ENCODE measurements around the gene CGN.

CGN gene

GRCh38 chr1:151524736-151525135 lies 13.5 kb downstream of the CGN start:
- no peak for DNase-seq (ENCODE audit: low spot score)

- no peak for DNase-seq (ENCODE audit: low spot score)
Observed at GRCh38 chr1:151526735-151527525, 15.7 kb downstream of the CGN start.

DNA sequence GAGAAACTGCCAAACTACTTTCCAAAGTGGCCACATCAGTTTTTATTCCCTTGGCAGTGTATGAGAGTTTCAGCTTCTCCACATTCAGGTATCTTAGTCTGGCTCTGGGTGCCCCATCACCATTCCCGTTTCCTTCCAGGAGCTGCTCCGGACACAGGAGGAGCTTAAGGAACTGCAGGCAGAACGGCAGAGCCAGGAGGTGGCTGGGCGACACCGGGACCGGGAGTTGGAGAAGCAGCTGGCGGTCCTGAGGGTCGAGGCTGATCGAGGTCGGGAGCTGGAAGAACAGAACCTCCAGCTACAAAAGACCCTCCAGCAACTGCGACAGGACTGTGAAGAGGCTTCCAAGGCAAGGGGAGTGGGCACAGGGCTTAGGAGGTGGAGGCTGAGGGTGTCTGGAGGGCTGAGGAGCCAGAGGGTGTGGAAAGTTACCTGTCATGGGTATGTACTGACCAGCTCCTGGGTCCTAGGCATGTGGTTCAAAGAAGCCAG lies 18.1 kb downstream of the CGN start:
- no peak for DNase-seq (ENCODE audit: low spot score)

GRCh38 chr1:151529781-151530180 lies 18.6 kb downstream of the CGN start:
- no peak for DNase-seq (ENCODE audit: low spot score)

- no peak for DNase-seq (ENCODE audit: low spot score)
Observed at GRCh38 chr1:151530461-151530860, 19.3 kb downstream of the CGN start.

DNA sequence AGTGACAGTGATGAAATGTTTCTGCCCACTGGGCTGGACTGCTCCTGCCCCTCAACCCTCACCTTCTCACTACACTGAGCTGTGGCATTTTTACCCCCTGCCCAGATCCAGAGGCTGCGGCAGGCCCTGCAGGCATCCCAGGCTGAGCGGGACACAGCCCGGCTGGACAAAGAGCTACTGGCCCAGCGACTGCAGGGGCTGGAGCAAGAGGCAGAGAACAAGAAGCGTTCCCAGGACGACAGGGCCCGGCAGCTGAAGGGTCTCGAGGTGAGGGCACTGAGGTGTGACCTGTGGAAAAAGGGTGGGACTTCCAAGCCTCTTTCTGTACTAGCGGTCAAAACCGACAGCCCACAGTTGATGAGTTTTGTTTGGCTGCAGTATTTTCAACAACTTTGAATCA lies 22.7 kb downstream of the CGN start:
- no peak for DNase-seq (ENCODE audit: low spot score)

DNA sequence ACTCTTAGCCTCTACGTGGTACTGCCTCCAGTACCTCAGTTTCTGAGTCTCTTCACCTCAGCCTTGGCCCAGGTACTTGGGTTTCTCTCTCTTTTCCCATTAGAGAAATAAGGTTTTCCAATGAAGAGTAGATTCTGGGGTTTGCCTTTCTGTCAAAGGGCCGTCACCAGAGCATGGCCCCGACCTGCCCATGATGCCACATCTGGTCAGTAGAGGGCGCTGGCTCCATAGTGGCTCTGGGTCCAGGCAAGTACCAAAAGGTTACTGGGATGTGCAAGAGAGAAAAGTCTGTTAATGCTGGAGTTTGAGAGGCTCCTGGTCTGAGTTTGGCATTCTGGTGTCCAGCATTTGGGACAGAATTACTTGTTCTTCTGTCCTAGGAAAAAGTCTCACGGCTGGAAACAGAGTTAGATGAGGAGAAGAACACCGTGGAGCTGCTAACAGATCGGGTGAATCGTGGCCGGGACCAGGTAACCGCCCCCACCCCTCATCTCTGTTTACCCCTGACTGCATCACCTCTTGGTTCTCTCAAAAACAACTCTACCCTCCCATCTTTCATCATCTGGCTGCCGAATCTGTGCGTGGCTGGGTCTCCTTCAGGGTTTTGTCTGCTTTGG lies 23.6 kb downstream of the CGN start:
- DNase-seq (ENCODE audit: low spot score) = peak; percentile 81

- no peak for DNase-seq (ENCODE audit: low spot score)
Observed at GRCh38 chr1:151535326-151536271, 24.4 kb downstream of the CGN start.

DNA sequence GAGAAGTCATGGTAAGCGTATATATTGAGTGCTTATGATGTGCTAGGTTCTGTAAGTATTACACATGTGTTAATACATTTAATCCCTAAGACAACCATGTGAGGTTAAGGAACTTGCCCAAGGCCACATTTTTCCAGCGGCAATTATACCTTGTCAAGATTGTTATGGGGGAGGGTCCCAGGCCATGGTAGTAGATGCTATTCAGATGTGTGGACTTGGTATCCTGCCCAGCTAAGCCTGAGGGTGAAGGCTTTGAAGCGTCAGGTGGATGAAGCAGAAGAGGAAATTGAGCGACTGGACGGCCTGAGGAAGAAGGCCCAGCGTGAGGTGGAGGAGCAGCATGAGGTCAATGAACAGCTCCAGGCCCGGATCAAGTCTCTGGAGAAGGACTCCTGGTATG lies 25.3 kb downstream of the CGN start:
- DNase-seq (ENCODE audit: low spot score) = no peak

DNA sequence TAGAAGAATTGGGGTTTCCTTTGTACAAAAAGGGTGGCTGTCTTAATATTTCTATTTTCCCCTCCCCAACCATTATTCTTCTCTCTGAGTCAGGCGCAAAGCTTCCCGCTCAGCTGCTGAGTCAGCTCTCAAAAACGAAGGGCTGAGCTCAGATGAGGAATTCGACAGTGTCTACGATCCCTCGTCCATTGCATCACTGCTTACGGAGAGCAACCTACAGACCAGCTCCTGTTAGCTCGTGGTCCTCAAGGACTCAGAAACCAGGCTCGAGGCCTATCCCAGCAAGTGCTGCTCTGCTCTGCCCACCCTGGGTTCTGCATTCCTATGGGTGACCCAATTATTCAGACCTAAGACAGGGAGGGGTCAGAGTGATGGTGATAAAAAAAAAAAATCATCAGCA lies 25.9 kb downstream of the CGN start:
- DNase-seq (ENCODE audit: low spot score) = peak; percentile 82

GRCh38 chr1:151539321-151540020 lies 28.3 kb downstream of the CGN start:
- DNase-seq (ENCODE audit: low spot score) = peak; percentile 76

GRCh38 chr1:151540021-151540981 lies 29.1 kb downstream of the CGN start, which contains the start of gene TUFT1:
Gene TUFT1, plus strand, starts transcription at chr1:151540309. Its CDS starts 58 bp downstream, at chr1:151540367.
- peak; percentile 88 for DNase-seq (ENCODE audit: low spot score)

- DNase-seq (ENCODE audit: low spot score) = no peak
Observed at GRCh38 chr1:151540982-151541377, 29.8 kb downstream of the CGN start.

DNA sequence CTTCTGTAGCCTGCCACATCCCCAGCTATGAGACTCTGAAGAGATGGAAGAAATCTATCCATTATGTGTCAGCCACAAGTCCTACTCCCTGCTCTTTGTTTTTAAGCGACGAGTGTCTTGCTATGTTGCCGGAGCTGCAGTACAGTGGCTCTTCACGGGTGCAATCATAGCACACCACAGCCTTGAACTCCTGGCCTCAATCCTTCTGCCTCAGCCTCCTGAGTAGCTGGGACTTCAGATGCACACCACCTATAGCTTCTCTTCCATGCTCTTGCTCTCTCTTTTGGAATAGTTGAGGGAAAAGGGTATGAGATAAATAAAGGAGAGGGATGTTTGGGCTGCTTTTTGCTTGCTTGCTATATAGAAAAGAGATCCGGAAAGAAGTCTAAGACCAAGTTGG lies 30.6 kb downstream of the CGN start:
- no peak for DNase-seq (ENCODE audit: low spot score)

GRCh38 chr1:151542710-151543129 lies 31.5 kb downstream of the CGN start:
- peak; percentile 78 for DNase-seq (ENCODE audit: low spot score)

- no peak for DNase-seq (ENCODE audit: low spot score)
Observed at GRCh38 chr1:151545542-151545941, 34.4 kb downstream of the CGN start.

GRCh38 chr1:151546011-151546925 lies 35.1 kb downstream of the CGN start:
- no peak for DNase-seq (ENCODE audit: low spot score)

DNA sequence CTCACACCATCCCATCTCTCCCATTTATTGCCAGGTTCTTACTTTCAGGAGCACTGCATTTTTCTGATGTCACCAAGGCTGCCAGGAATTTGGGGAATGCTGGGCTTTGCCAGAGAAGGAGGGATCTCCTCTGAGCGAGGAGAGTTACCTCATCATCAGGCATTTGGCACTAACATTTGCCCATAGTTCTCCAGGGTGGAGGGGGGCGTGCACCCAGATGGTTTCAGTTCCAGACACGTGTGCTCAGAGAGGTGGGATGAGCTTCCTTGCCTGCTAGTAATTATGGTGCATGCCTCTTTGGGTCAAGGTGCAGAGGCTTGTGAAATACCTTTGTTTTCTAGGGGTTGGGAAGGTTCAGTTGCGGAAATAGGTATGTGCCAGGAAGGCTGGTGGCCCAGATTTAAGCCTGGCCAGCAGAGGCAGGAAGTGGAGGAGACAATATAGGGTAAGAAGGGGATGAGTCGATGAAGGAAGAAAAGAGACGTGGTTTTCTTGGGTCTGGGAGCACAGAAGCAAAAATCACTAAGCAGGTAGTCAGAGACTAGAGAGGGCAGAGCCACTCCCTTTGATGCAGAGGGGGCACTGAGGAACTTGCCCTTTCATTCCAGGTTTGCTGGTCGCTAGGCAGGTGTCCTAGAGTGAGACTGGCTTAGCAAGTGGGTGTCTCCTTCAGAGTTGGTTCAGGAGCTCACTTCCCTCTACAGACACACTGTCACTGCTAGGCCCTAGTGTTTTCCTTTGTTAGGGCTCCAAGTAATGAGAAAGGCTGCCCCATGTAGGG lies 36.1 kb downstream of the CGN start:
- peak; percentile 88 for DNase-seq (ENCODE audit: low spot score)

DNA sequence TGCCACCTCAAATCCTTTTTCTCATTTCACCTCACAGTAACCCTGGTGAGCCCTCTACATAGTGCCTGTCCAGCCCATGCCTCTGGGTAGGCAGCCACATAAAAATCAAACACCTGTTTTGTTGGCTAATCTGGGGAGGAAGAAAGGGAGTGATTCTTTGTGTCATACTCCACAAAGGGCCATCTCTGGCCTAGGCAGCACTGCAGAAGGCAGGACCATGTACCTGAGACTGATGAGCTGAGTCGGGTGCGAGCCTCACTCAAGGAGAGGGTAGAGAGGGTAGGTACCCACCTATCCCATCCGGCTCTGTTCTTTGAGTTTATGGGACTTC lies 36.7 kb downstream of the CGN start:
- DNase-seq (ENCODE audit: low spot score) = no peak

Measured in hepatic stellate cell (primary cell).